ENCODE measurements around the gene SIRT2. TPM values are rescaled to one million over a fixed set of nuclear protein-coding genes. Genes with fewer than 3 reads are reported as not detected.

Gene SIRT2
- polyA plus RNA-seq, 1 donor (not counting 4 experiments of a cell fraction or from before 2014, with no cell fraction given), result 46.6 TPM

DNA sequence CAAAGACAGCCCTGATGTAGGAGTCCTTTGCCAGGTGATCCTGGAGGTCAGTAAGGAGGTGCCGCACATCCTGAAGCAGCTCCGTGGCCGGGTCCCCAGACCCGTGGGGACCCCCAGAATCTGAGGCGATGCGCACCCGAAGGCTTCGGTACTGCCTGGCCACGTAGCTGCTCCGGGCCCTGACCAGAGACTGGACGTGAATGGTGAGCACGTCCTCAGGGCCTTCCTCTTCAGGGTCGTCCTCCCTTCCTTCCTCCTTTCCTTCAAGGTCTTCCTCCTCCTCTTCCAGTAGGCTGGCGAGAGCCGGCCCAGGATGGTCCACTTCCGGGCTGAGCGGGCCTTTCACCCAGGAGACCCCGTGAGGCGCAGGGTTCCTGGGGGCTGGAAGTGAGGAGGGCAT, 28.8 kb downstream of the SIRT2 start:
- DNase-seq (ENCODE audit: low read depth, low spot score) (no peak), FAIRE-seq (no peak)
- no peaks in the 10 kb centered on the region for H3K79me2 ChIP-seq (ENCODE audit: control insufficient read depth, insufficient read depth, low read length)
- no peak overlapping the region for H3K4me3 ChIP-seq (ENCODE audit: control insufficient read depth in 2 of 3, extremely low read depth in 1 of 3, insufficient read depth in 2 of 3, low read depth in 1 of 3, low read length in 3 of 3)
- no peaks in the 10 kb centered on the region for H3K9me1 ChIP-seq (ENCODE audit: control insufficient read depth, extremely low read depth, insufficient read depth, low read length)
- H4K20me1 ChIP-seq (ENCODE audit: control insufficient read depth, extremely low read depth, insufficient read depth, low read length), result no peaks in the 10 kb centered on the region
- TF ChIP-seq EZH2 (IDR thresholded peaks at IDR 0.05; ENCODE audit: low read length), result no peak
- TF ChIP-seq, protein P1, sequence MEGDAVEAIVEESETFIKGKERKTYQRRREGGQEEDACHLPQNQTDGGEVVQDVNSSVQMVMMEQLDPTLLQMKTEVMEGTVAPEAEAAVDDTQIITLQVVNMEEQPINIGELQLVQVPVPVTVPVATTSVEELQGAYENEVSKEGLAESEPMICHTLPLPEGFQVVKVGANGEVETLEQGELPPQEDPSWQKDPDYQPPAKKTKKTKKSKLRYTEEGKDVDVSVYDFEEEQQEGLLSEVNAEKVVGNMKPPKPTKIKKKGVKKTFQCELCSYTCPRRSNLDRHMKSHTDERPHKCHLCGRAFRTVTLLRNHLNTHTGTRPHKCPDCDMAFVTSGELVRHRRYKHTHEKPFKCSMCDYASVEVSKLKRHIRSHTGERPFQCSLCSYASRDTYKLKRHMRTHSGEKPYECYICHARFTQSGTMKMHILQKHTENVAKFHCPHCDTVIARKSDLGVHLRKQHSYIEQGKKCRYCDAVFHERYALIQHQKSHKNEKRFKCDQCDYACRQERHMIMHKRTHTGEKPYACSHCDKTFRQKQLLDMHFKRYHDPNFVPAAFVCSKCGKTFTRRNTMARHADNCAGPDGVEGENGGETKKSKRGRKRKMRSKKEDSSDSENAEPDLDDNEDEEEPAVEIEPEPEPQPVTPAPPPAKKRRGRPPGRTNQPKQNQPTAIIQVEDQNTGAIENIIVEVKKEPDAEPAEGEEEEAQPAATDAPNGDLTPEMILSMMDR (optimal IDR thresholded peaks at IDR 0.05 in 1 of 3, IDR thresholded peaks at IDR 0.05 in 1 of 3, conservative IDR thresholded peaks at IDR 0.05 in 1 of 3; ENCODE audit: extremely low read depth in 1 of 3, insufficient read depth in 2 of 3, low read length in 3 of 3), result no peak
- dilution Hi-C loops (cut with MboI; ENCODE audit: extremely low pct_ligation_motif_present, low sequenced_read_pairs), result no loop called here
- no peak overlapping the region for H3K9ac ChIP-seq (ENCODE audit: control insufficient read depth, extremely low read depth, insufficient read depth, low read length)
- no peak overlapping the region for H3K4me2 ChIP-seq (ENCODE audit: control insufficient read depth, extremely low read depth, insufficient read depth, low read depth, low read length)
- H2AFZ ChIP-seq (ENCODE audit: control insufficient read depth, low read length), result no peak overlapping the region
- peaks cover 14% of the 10 kb centered on the region for H3K4me1 ChIP-seq (ENCODE audit: control insufficient read depth, extremely low read depth, insufficient read depth, low read length)
- H3K27me3 ChIP-seq (ENCODE audit: control insufficient read depth, extremely low read depth, insufficient read depth, low read length), result no peaks in the 10 kb centered on the region
- no peaks in the 10 kb centered on the region for H3K9me3 ChIP-seq (ENCODE audit: control insufficient read depth, low read depth, low read length)
- no peaks in the 10 kb centered on the region for H3K36me3 ChIP-seq (ENCODE audit: control insufficient read depth in 2 of 2, extremely low read depth in 1 of 2, insufficient read depth in 2 of 2, low read length in 2 of 2)
- H3K27ac ChIP-seq (ENCODE audit: control insufficient read depth, insufficient read depth, low read length), result no peak overlapping the region

DNA sequence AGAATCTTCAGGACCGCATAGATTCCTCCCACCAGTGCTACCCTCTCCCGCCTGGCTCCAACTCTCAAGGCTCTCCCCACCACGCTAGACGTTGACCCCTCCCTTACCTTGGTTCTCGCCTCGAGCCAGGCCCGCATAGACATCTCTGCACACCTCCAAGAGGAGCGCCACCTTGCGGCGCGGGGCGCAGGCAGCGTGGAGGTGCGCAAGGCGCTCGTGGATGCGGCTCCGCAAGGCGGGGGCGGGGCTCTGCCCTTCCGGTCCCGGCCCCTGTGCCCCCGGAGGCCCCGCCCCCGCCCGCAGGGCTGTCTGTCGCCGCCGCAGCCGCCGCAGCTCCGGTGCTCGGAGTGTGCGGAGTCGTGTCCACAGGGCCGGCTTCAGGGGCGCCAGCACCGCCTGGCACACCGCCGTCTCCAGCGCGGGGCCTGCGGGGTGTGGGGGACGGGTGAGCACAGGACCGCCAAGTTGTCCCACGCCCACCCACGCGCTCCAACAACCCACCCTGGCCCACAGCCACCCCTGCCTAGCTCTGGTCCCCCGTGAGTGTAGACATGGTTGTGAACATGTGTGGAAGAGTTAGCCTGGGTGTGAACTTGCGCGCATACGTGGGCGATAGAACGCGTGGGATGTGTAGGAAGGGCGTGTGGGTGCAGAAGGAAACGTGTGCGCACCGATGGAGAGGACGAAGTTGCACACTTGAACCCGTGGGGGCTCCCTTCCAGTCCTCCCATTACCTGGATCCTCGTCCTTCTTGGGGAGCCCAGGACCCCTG, 29.4 kb downstream of the SIRT2 start:
- no peaks in the 10 kb centered on the region for H3K79me2 ChIP-seq (ENCODE audit: control insufficient read depth, insufficient read depth, low read length)
- H2AFZ ChIP-seq (ENCODE audit: control insufficient read depth, low read length), result peak overlapping the region; percentile 58
- no peaks in the 10 kb centered on the region for H3K36me3 ChIP-seq (ENCODE audit: control insufficient read depth in 2 of 2, extremely low read depth in 1 of 2, insufficient read depth in 2 of 2, low read length in 2 of 2)
- TF ChIP-seq EZH2 (IDR thresholded peaks at IDR 0.05; ENCODE audit: low read length), result no peak
- TF ChIP-seq, protein P1 (optimal IDR thresholded peaks at IDR 0.05 in 1 of 3, IDR thresholded peaks at IDR 0.05 in 1 of 3, conservative IDR thresholded peaks at IDR 0.05 in 1 of 3; ENCODE audit: extremely low read depth in 1 of 3, insufficient read depth in 2 of 3, low read length in 3 of 3), result peak; percentile 57 to 89 (median 77)
- H3K27me3 ChIP-seq (ENCODE audit: control insufficient read depth, extremely low read depth, insufficient read depth, low read length), result no peaks in the 10 kb centered on the region
- H3K4me3 ChIP-seq (ENCODE audit: control insufficient read depth in 2 of 3, extremely low read depth in 1 of 3, insufficient read depth in 2 of 3, low read depth in 1 of 3, low read length in 3 of 3), result peak overlapping the region in 2 of 3 experiments; percentile 13 to 66
- H3K9ac ChIP-seq (ENCODE audit: control insufficient read depth, extremely low read depth, insufficient read depth, low read length), result peak overlapping the region; percentile 37
- peaks cover 14% of the 10 kb centered on the region for H3K4me1 ChIP-seq (ENCODE audit: control insufficient read depth, extremely low read depth, insufficient read depth, low read length)
- H3K27ac ChIP-seq (ENCODE audit: control insufficient read depth, insufficient read depth, low read length), result no peak overlapping the region
- FAIRE-seq (no peak), DNase-seq (ENCODE audit: low read depth, low spot score) (no peak)
- dilution Hi-C loops (cut with MboI; ENCODE audit: extremely low pct_ligation_motif_present, low sequenced_read_pairs), result no loop called here
- no peaks in the 10 kb centered on the region for H3K9me3 ChIP-seq (ENCODE audit: control insufficient read depth, low read depth, low read length)
- H4K20me1 ChIP-seq (ENCODE audit: control insufficient read depth, extremely low read depth, insufficient read depth, low read length), result no peaks in the 10 kb centered on the region
- H3K9me1 ChIP-seq (ENCODE audit: control insufficient read depth, extremely low read depth, insufficient read depth, low read length), result no peaks in the 10 kb centered on the region
- peak overlapping the region; percentile 85 for H3K4me2 ChIP-seq (ENCODE audit: control insufficient read depth, extremely low read depth, insufficient read depth, low read depth, low read length)
